Endothelial cell of umbilical vein (primary cell): ENCODE results near the gene RAC2. TPM values are rescaled to one million over a fixed set of nuclear protein-coding genes. Genes with fewer than 3 reads are reported as not detected.

Source experiments
- BruUV-seq: library from RNA; stranded (reverse); fragments of 400-500 nt; replicated peaks from 2 replicates; lab custom pipeline; 2021; lab: Mats Ljungman, UMichigan
- CTCF ChIA-PET: fragments of 300-600, 350-600 bp; sonication (Branson Sonifier 250); formaldehyde crosslinking; loops from one replicate; lab custom pipeline; 2021; ENCODE audit warnings: antibody characterized with exemption, inconsistent platforms; lab: Charles Lee
- POLR2A ChIA-PET: fragments of 300-600, 350-600 bp; sonication (Branson Sonifier 250); formaldehyde crosslinking; loops from one replicate; lab custom pipeline; 2021; ENCODE audit warnings: antibody characterized with exemption, inconsistent platforms; lab: Charles Lee
- DNase-seq: peaks from one replicate; pipeline ENCODE4 v3.0.0-alpha.2; 2011; ENCODE audit warnings: low read depth, low spot score
- FAIRE-seq: peaks from 2 replicates; lab custom pipeline; 2011; peaks lifted over from hg19 to GRCh38; lab: Jason Lieb, UNC
- H2AFZ ChIP-seq: 2 replicates; pipeline ENCODE4 v1.6.0; 2012; ENCODE audit warnings: low read depth, low read length, control low read depth, inconsistent platforms
- H3K27ac ChIP-seq: 2 replicates; pipeline ENCODE4 v1.5.1; 2011; ENCODE audit warnings: low read depth, mild to moderate bottlenecking, control low read depth, low read length, moderate library complexity; ENCODE audit not compliant: insufficient read depth
- H3K27me3 ChIP-seq, 2 experiments: 2 replicates each; pipeline versions ENCODE4 v1.6.0 to v1.6.1; 2011; ENCODE audit warnings: low read length in 2 of 2, mixed read lengths in 1 of 2; ENCODE audit not compliant: control insufficient read depth in 2 of 2, insufficient read depth in 2 of 2
- H3K36me3 ChIP-seq, 2 experiments: 2 replicates in 1 of 2; 3 replicates in 1 of 2; pipeline ENCODE4 v1.5.1; 2011; ENCODE audit warnings: low read length in 2 of 2, mild to moderate bottlenecking in 1 of 2, moderate library complexity in 1 of 2; ENCODE audit not compliant: control insufficient read depth in 2 of 2, insufficient read depth in 2 of 2; ENCODE audit errors: extremely low read depth in 1 of 2
- H3K4me1 ChIP-seq: 3 replicates; pipeline ENCODE4 v1.5.1; 2011; ENCODE audit warnings: mild to moderate bottlenecking, low read length; ENCODE audit not compliant: control insufficient read depth, insufficient read depth; ENCODE audit errors: extremely low read depth
- H3K4me2 ChIP-seq: 2 replicates; pipeline ENCODE4 v1.6.1; 2011; ENCODE audit warnings: low read length, control low read depth, mixed read lengths; ENCODE audit not compliant: insufficient read depth
- H3K4me3 ChIP-seq, 3 experiments: fragments of 200-600 bp in 1 of 3; sonication (generic), shearing (Covaris generic) in 1 of 3; replicated peaks in 1 of 3; 2 replicates each; pipeline ENCODE4 v1.5.1; 2011 to 2016; ENCODE audit warnings: control low read depth in 3 of 3, low read length in 3 of 3, mild to moderate bottlenecking in 2 of 3, inconsistent platforms in 1 of 3, low read depth in 1 of 3, moderate library complexity in 1 of 3; ENCODE audit not compliant: insufficient read depth in 1 of 3
- H3K79me2 ChIP-seq: 2 replicates; pipeline ENCODE4 v1.6.0; 2012; ENCODE audit warnings: low read length, inconsistent platforms; ENCODE audit not compliant: control insufficient read depth, insufficient read depth
- H3K9ac ChIP-seq: replicated peaks from 2 replicates; pipeline ENCODE3; 2011; ENCODE audit warnings: low read length, control low read depth; ENCODE audit not compliant: insufficient read depth; ENCODE audit errors: extremely low read depth
- H3K9me1 ChIP-seq: replicated peaks from 3 replicates; pipeline ENCODE4 v1.6.0; 2011; ENCODE audit warnings: mild to moderate bottlenecking, low read length; ENCODE audit not compliant: control insufficient read depth, insufficient read depth; ENCODE audit errors: extremely low read depth
- H3K9me3 ChIP-seq: replicated peaks from 2 replicates; pipeline ENCODE4 v1.5.1; 2012; ENCODE audit warnings: low read length, inconsistent platforms; ENCODE audit not compliant: control insufficient read depth, insufficient read depth
- H4K20me1 ChIP-seq: replicated peaks from 2 replicates; pipeline ENCODE3; 2011; ENCODE audit warnings: mild to moderate bottlenecking, low read length; ENCODE audit not compliant: control insufficient read depth, insufficient read depth; ENCODE audit errors: extremely low read depth
- GATA2 ChIP-seq: IDR thresholded peaks from 2 replicates; pipeline ENCODE4 v1.7.0; 2011; ENCODE audit warnings: low read depth, mild to moderate bottlenecking, moderate library complexity, mixed read lengths, low read length; ENCODE audit not compliant: insufficient read length, insufficient read depth
- JUN ChIP-seq: IDR thresholded peaks from 2 replicates; pipeline ENCODE4 v1.6.1; 2011; ENCODE audit warnings: borderline replicate concordance, low read depth; ENCODE audit not compliant: insufficient read length, insufficient read depth
- MYC ChIP-seq: IDR thresholded peaks from one replicate; pipeline ENCODE4 v1.6.1; 2011; ENCODE audit warnings: mild to moderate bottlenecking, low read depth, low read length
- POLR2A ChIP-seq: IDR thresholded peaks from 2 replicates; pipeline ENCODE4 v1.6.1; 2012; ENCODE audit warnings: low read depth, mild to moderate bottlenecking, control low read depth, low read length
- dilution Hi-C: fragments of 300-500 bp; cut with MboI; formaldehyde crosslinking; loops from one replicate; pipeline ENCODE4 v1.15.0; 2019; ENCODE audit warnings: low sequenced_read_pairs; ENCODE audit not compliant: extremely low pct_ligation_motif_present
- intact Hi-C: fragments of 100-400 bp; cut with micrococcal nuclease; formaldehyde crosslinking; loops from one replicate; pipeline ENCODE4 v1.10.0; 2022
- polyA plus RNA-seq, 4 experiments: library from polyadenylated mRNA; depleted of rRNA in 3 of 4; stranded (reverse) in 3 of 4; unstranded in 1 of 4; fragments of >200 nt; gene quantifications; 2 replicates each; pipeline versions ENCODE4 v1.2.1 to v1.2.3, GENCODE V29; 2011 to 2012; ENCODE audit warnings: missing spikeins in 1 of 4
- total RNA-seq: library from RNA; stranded (reverse); gene quantifications from 2 replicates; pipeline ENCODE4 v1.2.3, GENCODE V29; 2021
- TF ChIP-seq, protein P1 (sequence below): IDR thresholded peaks from 2 replicates; pipeline ENCODE4 v1.6.1; 2011; ENCODE audit not compliant: insufficient read depth, insufficient read length

RAC2 gene
- total and polyA plus RNA-seq, 2 donors (not counting 3 experiments of a cell fraction or from before 2014, with no cell fraction given): 122 to 181 TPM

GRCh38 chr22:37240240-37240940, 3.7 kb downstream of the RAC2 start:
- no peaks in the 10 kb centered on the region for H4K20me1 ChIP-seq
- no peaks in the 10 kb centered on the region for H3K9me1 ChIP-seq
- no peak overlapping the region for H3K4me2 ChIP-seq
- H3K4me1 ChIP-seq: peaks cover 39% of the 10 kb centered on the region
- ChIA-PET POLR2A (no interaction called here), CTCF (interaction anchor here (1.0 to 5.8 kb wide), 6 partner anchors 11 to 20 kb away, joined by 3 to 83 read pairs (median 4); no protein-coding TSS in a partner anchor)
- dilution Hi-C loops: no loop called here
- FAIRE-seq (peak; percentile 31), DNase-seq (no peak)
- peaks cover 0 to 2% of the 10 kb centered on the region in 2 experiments for H3K36me3 ChIP-seq
- H3K9me3 ChIP-seq: no peaks in the 10 kb centered on the region
- TF ChIP-seq, protein P1, sequence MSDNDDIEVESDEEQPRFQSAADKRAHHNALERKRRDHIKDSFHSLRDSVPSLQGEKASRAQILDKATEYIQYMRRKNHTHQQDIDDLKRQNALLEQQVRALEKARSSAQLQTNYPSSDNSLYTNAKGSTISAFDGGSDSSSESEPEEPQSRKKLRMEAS: no peak
- TF ChIP-seq JUN (no peak), MYC (no peak), GATA2 (no peak), POLR2A (no peak)
- H3K4me3 ChIP-seq: no peak overlapping the region
- peaks cover 13% of the 10 kb centered on the region for H3K79me2 ChIP-seq
- intact Hi-C loops: no loop called here
- H2AFZ ChIP-seq: no peak overlapping the region
- H3K9ac ChIP-seq: no peak overlapping the region
- no peak overlapping the region for H3K27ac ChIP-seq
- no peaks in the 10 kb centered on the region for H3K27me3 ChIP-seq
- BruUV-seq: no TSS peak
